SU-DHL-6 (cell line): ENCODE data around the gene BRD4.

Experiments
- H2AFZ ChIP-seq: fragments of 200-600 bp; sonication (generic); 2 replicates; pipeline ENCODE4 v1.6.1; 2014; ENCODE audit warnings: low read depth, mild to moderate bottlenecking, moderate library complexity, mixed read lengths, antibody characterized with exemption, low read length; ENCODE audit not compliant: severe bottlenecking
- H3F3A ChIP-seq: fragments of 200-600 bp; shearing (Covaris generic); 2 replicates; pipeline ENCODE4 v1.6.0; 2016; ENCODE audit warnings: antibody characterized with exemption, mild to moderate bottlenecking; ENCODE audit not compliant: insufficient read depth
- H3K27ac ChIP-seq: fragments of 200-600 bp; sonication (generic); 2 replicates; pipeline ENCODE4 v1.5.1; 2016; ENCODE audit warnings: low read depth, mild to moderate bottlenecking, low read length, moderate library complexity, mixed read lengths
- H3K27me3 ChIP-seq: fragments of 200-600 bp; sonication (generic), shearing (Covaris generic); 2 replicates; pipeline ENCODE4 v1.6.0; 2014; ENCODE audit warnings: mild to moderate bottlenecking, low read length
- H3K36me3 ChIP-seq: fragments of 200-600 bp; sonication (generic); 2 replicates; pipeline ENCODE4 v1.6.1; 2014; ENCODE audit warnings: mild to moderate bottlenecking, low read length, mixed read lengths
- H3K4me2 ChIP-seq: fragments of 300-600, 200-600 bp; shearing (Covaris generic), sonication (generic); 2 replicates; pipeline ENCODE4 v1.6.0; 2014; ENCODE audit warnings: low read length, low read depth, mild to moderate bottlenecking; ENCODE audit not compliant: poor library complexity, severe bottlenecking
- H3K4me3 ChIP-seq: fragments of 200-600 bp; sonication (generic); 2 replicates; pipeline ENCODE4 v1.5.1; 2014; ENCODE audit warnings: antibody characterized with exemption, low read length, mild to moderate bottlenecking, mixed read lengths; ENCODE audit not compliant: insufficient read depth, poor library complexity, severe bottlenecking
- H3K79me2 ChIP-seq: fragments of 200-600 bp; sonication (generic); 2 replicates; pipeline ENCODE4 v1.6.1; 2014; ENCODE audit warnings: mild to moderate bottlenecking, low read length, moderate library complexity; ENCODE audit not compliant: insufficient read depth
- H3K9ac ChIP-seq: fragments of 200-600 bp; sonication (generic); 2 replicates; pipeline ENCODE4 v1.7.0; 2014; ENCODE audit warnings: mild to moderate bottlenecking, low read length
- H3K9me2 ChIP-seq: fragments of 200-600 bp; sonication (generic); replicated peaks from 2 replicates; pipeline ENCODE4 v1.6.1; 2014; ENCODE audit warnings: low read length; ENCODE audit not compliant: insufficient read depth
- H3K9me3 ChIP-seq: fragments of 200-600 bp; sonication (generic); 2 replicates; pipeline ENCODE4 v1.6.1; 2014; ENCODE audit warnings: low read length, mixed read lengths; ENCODE audit not compliant: insufficient read depth
- H4K20me1 ChIP-seq: fragments of 200-600 bp; sonication (generic); 2 replicates; pipeline ENCODE4 v1.6.1; 2014; ENCODE audit warnings: low read depth, mild to moderate bottlenecking, antibody characterized with exemption, low read length, moderate library complexity, mixed read lengths
- EZH2phosphoT487 ChIP-seq: fragments of 200-600 bp; sonication (generic), shearing (Covaris generic); conservative IDR thresholded peaks from 2 replicates; pipeline ENCODE4 v1.6.1; 2018; ENCODE audit warnings: mild to moderate bottlenecking, antibody characterized with exemption, low read length, moderate library complexity, mixed read lengths
- TF ChIP-seq, protein P1 (sequence below): fragments of 200-600 bp; sonication (generic); IDR thresholded peaks from one replicate; pipeline ENCODE4 v1.5.1; 2017; ENCODE audit warnings: antibody characterized with exemption, mild to moderate bottlenecking, low read length, moderate library complexity; ENCODE audit not compliant: insufficient read depth, poor library complexity, severe bottlenecking

BRD4 gene

DNA sequence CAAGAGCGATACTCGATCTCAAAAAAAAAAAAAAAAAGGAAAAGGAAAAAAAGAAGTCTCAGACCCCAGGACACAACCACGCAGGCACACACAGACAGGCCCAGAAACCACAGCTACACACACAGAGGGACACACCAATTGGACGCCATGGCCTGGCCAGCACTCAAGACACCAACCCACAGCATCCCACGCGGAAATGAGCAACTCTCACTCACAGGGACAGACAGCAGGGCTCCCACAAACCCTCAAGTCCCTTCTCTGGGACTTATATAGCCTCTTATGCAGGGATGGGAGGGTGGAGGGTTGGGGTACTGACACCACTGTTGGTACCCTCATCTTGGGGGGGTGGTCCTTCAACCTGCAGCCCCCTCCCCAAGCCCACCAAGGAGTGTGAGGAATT lies 137.4 kb downstream of the BRD4 start:
- Histone ChIP-seq H3K79me2 (no peaks in the 10 kb centered on the region), H3K27me3 (no peaks in the 10 kb centered on the region), H3K27ac (no peak overlapping the region), H3K9me2 (no peaks in the 10 kb centered on the region), H3F3A (no peaks in the 10 kb centered on the region), H3K9ac (no peak overlapping the region), H3K4me3 (no peak overlapping the region), H3K9me3 (no peaks in the 10 kb centered on the region), H2AFZ (no peak overlapping the region), H3K36me3 (no peaks in the 10 kb centered on the region), H3K4me2 (no peak overlapping the region), H4K20me1 (no peaks in the 10 kb centered on the region)
- no peak for TF ChIP-seq EZH2phosphoT487
- TF ChIP-seq, protein P1, sequence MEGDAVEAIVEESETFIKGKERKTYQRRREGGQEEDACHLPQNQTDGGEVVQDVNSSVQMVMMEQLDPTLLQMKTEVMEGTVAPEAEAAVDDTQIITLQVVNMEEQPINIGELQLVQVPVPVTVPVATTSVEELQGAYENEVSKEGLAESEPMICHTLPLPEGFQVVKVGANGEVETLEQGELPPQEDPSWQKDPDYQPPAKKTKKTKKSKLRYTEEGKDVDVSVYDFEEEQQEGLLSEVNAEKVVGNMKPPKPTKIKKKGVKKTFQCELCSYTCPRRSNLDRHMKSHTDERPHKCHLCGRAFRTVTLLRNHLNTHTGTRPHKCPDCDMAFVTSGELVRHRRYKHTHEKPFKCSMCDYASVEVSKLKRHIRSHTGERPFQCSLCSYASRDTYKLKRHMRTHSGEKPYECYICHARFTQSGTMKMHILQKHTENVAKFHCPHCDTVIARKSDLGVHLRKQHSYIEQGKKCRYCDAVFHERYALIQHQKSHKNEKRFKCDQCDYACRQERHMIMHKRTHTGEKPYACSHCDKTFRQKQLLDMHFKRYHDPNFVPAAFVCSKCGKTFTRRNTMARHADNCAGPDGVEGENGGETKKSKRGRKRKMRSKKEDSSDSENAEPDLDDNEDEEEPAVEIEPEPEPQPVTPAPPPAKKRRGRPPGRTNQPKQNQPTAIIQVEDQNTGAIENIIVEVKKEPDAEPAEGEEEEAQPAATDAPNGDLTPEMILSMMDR: no peak

- Histone ChIP-seq H3K9me2 (no peaks in the 10 kb centered on the region), H3K27me3 (no peaks in the 10 kb centered on the region), H2AFZ (no peak overlapping the region), H3K4me2 (no peak overlapping the region), H3K79me2 (no peaks in the 10 kb centered on the region), H3K9me3 (no peaks in the 10 kb centered on the region), H3K4me3 (no peak overlapping the region), H3F3A (no peaks in the 10 kb centered on the region), H4K20me1 (no peaks in the 10 kb centered on the region), H3K36me3 (no peaks in the 10 kb centered on the region), H3K9ac (no peak overlapping the region), H3K27ac (no peak overlapping the region)
- TF ChIP-seq EZH2phosphoT487: no peak
- TF ChIP-seq, protein P1: no peak
Observed at GRCh38 chr19:15191982-15192381, 140.4 kb downstream of the BRD4 start.

DNA sequence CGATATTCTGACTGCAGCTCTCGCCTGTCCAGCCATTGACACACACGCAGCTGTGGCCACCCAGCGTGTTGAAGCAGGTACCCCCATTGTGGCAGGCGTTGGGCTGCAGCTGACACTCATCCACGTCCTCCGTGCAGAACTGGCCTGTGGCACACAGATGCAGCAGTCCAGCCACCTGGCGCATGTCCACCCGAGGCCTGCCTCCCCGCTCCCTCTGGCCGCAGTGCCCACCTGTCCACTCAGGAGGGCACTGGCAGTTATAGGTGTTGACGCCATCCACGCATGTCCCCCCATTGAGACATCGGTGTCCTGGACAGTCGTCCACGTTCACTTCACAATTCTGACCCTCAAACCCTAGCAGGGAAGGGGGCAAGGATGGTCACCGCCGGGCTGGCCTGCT lies 140.8 kb downstream of the BRD4 start:
- Histone ChIP-seq H3K27me3 (no peaks in the 10 kb centered on the region), H3K27ac (no peak overlapping the region), H3K36me3 (no peaks in the 10 kb centered on the region), H3K4me3 (no peak overlapping the region), H3K4me2 (no peak overlapping the region), H2AFZ (no peak overlapping the region), H3K79me2 (no peaks in the 10 kb centered on the region), H3K9me2 (no peaks in the 10 kb centered on the region), H3K9me3 (no peaks in the 10 kb centered on the region), H4K20me1 (no peaks in the 10 kb centered on the region), H3F3A (no peaks in the 10 kb centered on the region), H3K9ac (no peak overlapping the region)
- TF ChIP-seq EZH2phosphoT487: no peak
- TF ChIP-seq, protein P1: no peak
